ENCODE results near the gene DGKG.

GRCh38 chr3:186267758-186268157, 94.3 kb downstream of the DGKG start:
- no peak for TF ChIP-seq CTCF (IDR thresholded peaks at IDR 0.05)
- no peak for TF ChIP-seq EP300 (IDR thresholded peaks at IDR 0.05)
- no peak for TF ChIP-seq POLR2A (IDR thresholded peaks at IDR 0.05)
- no peak for TF ChIP-seq POLR2AphosphoS5 (IDR thresholded peaks at IDR 0.05)

All from suprapubic skin (tissue), 4 donors.